Measurements from ENCODE around the gene SNAPC1. TPM values are rescaled to one million over a fixed set of nuclear protein-coding genes. Genes with fewer than 3 reads are reported as not detected.

Gene SNAPC1
- total and polyA plus RNA-seq, 10 of the 15 experiments (the other 5 are each of a cell fraction or from before 2014, with no cell fraction given) = 4.5 to 12.0 (median 7.4) TPM

DNA sequence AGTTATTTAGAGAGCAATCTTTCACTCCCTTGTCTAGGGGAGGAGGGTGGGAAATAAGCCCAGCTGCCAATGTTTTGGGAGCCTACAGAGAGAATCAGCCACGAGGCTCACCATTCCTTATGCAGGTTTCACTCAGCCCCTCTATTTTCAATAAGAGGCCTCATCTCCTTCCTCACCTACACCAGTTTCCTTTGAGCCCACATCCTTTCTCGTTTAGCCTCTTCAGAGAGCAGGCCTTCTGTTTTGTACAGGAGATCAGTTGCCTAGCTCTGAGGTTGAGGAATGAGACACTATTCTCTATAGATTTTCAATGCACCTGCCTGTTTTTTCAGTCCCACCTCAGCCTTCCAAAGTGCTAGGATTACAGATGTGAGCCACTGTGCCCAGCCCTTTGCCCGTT lies 17.9 kb downstream of the SNAPC1 start:
- DNase-seq (ENCODE audit: low read depth, low spot score) (no peak), FAIRE-seq (peak; percentile 73), ATAC-seq (peak; percentile 35)
- SMC1A ChIA-PET (ENCODE audit: uncharacterized antibody, unreplicated experiment) = interaction anchor here (1.0 to 1.9 kb wide), 2 partner anchors 9 to 16 kb away, joined by 3 to 7 read pairs; no protein-coding TSS in a partner anchor
- in situ Hi-C loops (cut with MboI) (no loop called here), intact Hi-C loops (cut with micrococcal nuclease; ENCODE audit: unreplicated experiment) (no loop called here)
- peak overlapping the region; percentile 1; the same call in 1 of the 2 replicates for H3K27ac ChIP-seq (ENCODE audit: control insufficient read depth, insufficient read depth)
- H3K27me3 ChIP-seq (replicated peaks in 1 of 2; ENCODE audit: control insufficient read depth in 2 of 2, insufficient read depth in 2 of 2, low read length in 1 of 2) = no peaks in the 10 kb centered on the region
- H3K9me3 ChIP-seq (replicated peaks; ENCODE audit: control insufficient read depth, insufficient read depth, low read length) = no peaks in the 10 kb centered on the region
- no peaks in the 10 kb centered on the region for H3K79me2 ChIP-seq (ENCODE audit: control insufficient read depth, insufficient read depth, low read length)
- no peaks in the 10 kb centered on the region for H4K20me1 ChIP-seq (ENCODE audit: control insufficient read depth, insufficient read depth)
- no peak overlapping the region for H3K9ac ChIP-seq (ENCODE audit: control insufficient read depth, insufficient read depth, low read length)
- H3K4me3 ChIP-seq = no peak overlapping the region
- TF ChIP-seq RUNX3 (IDR thresholded peaks at IDR 0.05; ENCODE audit: low read length) (peak; percentile 27; the same call in 1 of the 2 replicates), JUND (IDR thresholded peaks at IDR 0.05; ENCODE audit: low read depth, low read length) (no peak)
- H2AFZ ChIP-seq (ENCODE audit: control insufficient read depth, low read depth, low read length) = no peak overlapping the region; the same call in 1 of the 2 replicates
- CTCF ChIA-PET = interaction anchor here (1.0 to 2.7 kb wide), 2 partner anchors 57 to 303 kb away, joined by 4 to 8 read pairs; no protein-coding TSS in a partner anchor
- peaks cover 5 to 23% of the 10 kb centered on the region in 2 experiments; a peak in 3 of 4 replicates for H3K36me3 ChIP-seq (ENCODE audit: control insufficient read depth in 2 of 2, insufficient read depth in 2 of 2, low read length in 1 of 2)
- RAD21 ChIA-PET (ENCODE audit: unreplicated experiment) = no interaction called here
- BruUV-seq (replicated peaks) = no TSS peak
- peaks cover 6% of the 10 kb centered on the region for H3K4me1 ChIP-seq (ENCODE audit: control insufficient read depth, insufficient read depth, low read length)
- POLR2A ChIA-PET = no interaction called here
- WGBS (ENCODE audit: insufficient coverage, insufficient replicate concordance, low lambda C conversion rate, missing lambda C conversion rate) = 32% methylated on average over 3 of the region's 3 CpGs
- H3K4me2 ChIP-seq (ENCODE audit: control insufficient read depth, insufficient read depth) = peak overlapping the region; percentile 26; the same call in 1 of the 2 replicates

DNA sequence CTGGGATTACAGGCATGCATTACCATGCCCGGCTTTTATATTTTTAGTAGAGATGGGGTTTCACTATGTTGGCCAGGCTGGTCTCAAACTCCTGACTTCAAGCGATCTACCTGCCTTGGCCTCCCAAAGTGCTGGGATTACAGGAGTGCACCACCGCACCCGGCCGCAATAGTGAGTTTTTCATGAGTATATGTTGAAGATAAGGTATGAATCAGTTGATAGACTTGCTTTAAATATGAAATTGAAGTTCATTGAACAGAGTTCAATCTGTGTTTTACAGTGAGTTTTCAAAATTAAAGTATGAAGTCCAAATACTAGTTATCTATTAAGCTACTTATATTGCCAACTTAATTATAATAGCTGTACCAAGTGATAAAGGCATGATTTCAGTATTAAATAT lies 35.1 kb downstream of the SNAPC1 start:
- Histone ChIP-seq H3K4me1 (ENCODE audit: control insufficient read depth, insufficient read depth, low read length) (no peaks in the 10 kb centered on the region), H3K4me2 (ENCODE audit: control insufficient read depth, insufficient read depth) (no peak overlapping the region), H3K9ac (ENCODE audit: control insufficient read depth, insufficient read depth, low read length) (no peak overlapping the region), H2AFZ (ENCODE audit: control insufficient read depth, low read depth, low read length) (no peak overlapping the region), H3K27ac (ENCODE audit: control insufficient read depth, insufficient read depth) (no peak overlapping the region), H3K79me2 (ENCODE audit: control insufficient read depth, insufficient read depth, low read length) (no peaks in the 10 kb centered on the region), H3K27me3 (replicated peaks in 1 of 2; ENCODE audit: control insufficient read depth in 2 of 2, insufficient read depth in 2 of 2, low read length in 1 of 2) (no peaks in the 10 kb centered on the region), H3K4me3 (no peak overlapping the region), H4K20me1 (ENCODE audit: control insufficient read depth, insufficient read depth) (no peaks in the 10 kb centered on the region), H3K36me3 (ENCODE audit: control insufficient read depth in 2 of 2, insufficient read depth in 2 of 2, low read length in 1 of 2) (peaks cover 0 to 2% of the 10 kb centered on the region in 2 experiments; a peak in 1 of 4 replicates), H3K9me3 (replicated peaks; ENCODE audit: control insufficient read depth, insufficient read depth, low read length) (no peaks in the 10 kb centered on the region)
- RAD21 ChIA-PET (ENCODE audit: unreplicated experiment) = interaction anchor here (0.7 kb wide), 1 partner anchor 35 kb away, joined by 3 read pairs; the partner anchor contains the start of gene SNAPC1
- WGBS (ENCODE audit: insufficient coverage, insufficient replicate concordance, low lambda C conversion rate, missing lambda C conversion rate) = 100% methylated on average over 5 of the region's 5 CpGs
- no peak for DNase-seq (ENCODE audit: low read depth, low spot score)
- in situ Hi-C loops (cut with MboI) (no loop called here), intact Hi-C loops (cut with micrococcal nuclease; ENCODE audit: unreplicated experiment) (no loop called here)
- POLR2A ChIA-PET = interaction anchor here (0.5 to 0.6 kb wide), 2 partner anchors 33 to 1635 kb away, joined by 3 read pairs; no protein-coding TSS in a partner anchor
- BruUV-seq (replicated peaks) = no TSS peak
- CTCF ChIA-PET = no interaction called here
- ATAC-seq = no peak
- TF ChIP-seq, protein P1, sequence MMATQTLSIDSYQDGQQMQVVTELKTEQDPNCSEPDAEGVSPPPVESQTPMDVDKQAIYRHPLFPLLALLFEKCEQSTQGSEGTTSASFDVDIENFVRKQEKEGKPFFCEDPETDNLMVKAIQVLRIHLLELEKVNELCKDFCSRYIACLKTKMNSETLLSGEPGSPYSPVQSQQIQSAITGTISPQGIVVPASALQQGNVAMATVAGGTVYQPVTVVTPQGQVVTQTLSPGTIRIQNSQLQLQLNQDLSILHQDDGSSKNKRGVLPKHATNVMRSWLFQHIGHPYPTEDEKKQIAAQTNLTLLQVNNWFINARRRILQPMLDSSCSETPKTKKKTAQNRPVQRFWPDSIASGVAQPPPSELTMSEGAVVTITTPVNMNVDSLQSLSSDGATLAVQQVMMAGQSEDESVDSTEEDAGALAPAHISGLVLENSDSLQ (IDR thresholded peaks at IDR 0.05) = no peak
- no peak for TF ChIP-seq MTA2 (IDR thresholded peaks at IDR 0.05; ENCODE audit: low read depth)
- TF ChIP-seq PRDM15 (CRISPR knock-in tag; IDR thresholded peaks at IDR 0.05) = no peak
- TF ChIP-seq NFYA (IDR thresholded peaks at IDR 0.05; ENCODE audit: borderline replicate concordance, low read depth, low read length) = no peak
- no peak for TF ChIP-seq BMI1 (IDR thresholded peaks at IDR 0.05; ENCODE audit: borderline replicate concordance)
- no peak for TF ChIP-seq ZNF24 (IDR thresholded peaks at IDR 0.05)
- no peak for TF ChIP-seq POLR2A (IDR thresholded peaks at IDR 0.05; ENCODE audit: low read depth, low read length)
- no peak for TF ChIP-seq EGR1 (IDR thresholded peaks at IDR 0.05; ENCODE audit: borderline replicate concordance in 1 of 2, low read depth in 2 of 2, low read length in 2 of 2)
- SMC1A ChIA-PET (ENCODE audit: uncharacterized antibody, unreplicated experiment) = no interaction called here
- FAIRE-seq = no peak

Data from GM12878 (cell line).